Stimulated activated CD4-positive, alpha-beta T cell treated with anti-CD3 and anti-CD28 coated beads, Interleukin-15, amount 100 ng/mL, for 24 hours (primary cell): ENCODE data around the gene FAAP100.

Source experiments
- DNase-seq: peaks from one replicate; pipeline ENCODE4 v3.0.0-alpha.2; 2020

Gene FAAP100

GRCh38 chr17:81509972-81510784 is 42.0 kb downstream of the FAAP100 start:
- no peak for DNase-seq

- DNase-seq: peak; percentile 47
Observed at GRCh38 chr17:81509207-81509971, 42.8 kb downstream of the FAAP100 start.

- DNase-seq: peak; percentile 40
Observed at GRCh38 chr17:81508639-81509206, 43.4 kb downstream of the FAAP100 start.

- DNase-seq: no peak
Observed at GRCh38 chr17:81503619-81504018, 48.5 kb downstream of the FAAP100 start.

- DNase-seq: no peak
Observed at GRCh38 chr17:81502471-81503017, 49.6 kb downstream of the FAAP100 start.

GRCh38 chr17:81500047-81500446 is 52.1 kb downstream of the FAAP100 start:
- DNase-seq: no peak

GRCh38 chr17:81499601-81499970 is 52.6 kb downstream of the FAAP100 start:
- DNase-seq: no peak

GRCh38 chr17:81498953-81499600 is 53.1 kb downstream of the FAAP100 start:
- DNase-seq: no peak

GRCh38 chr17:81494626-81495377 is 57.4 kb downstream of the FAAP100 start:
- no peak for DNase-seq

- no peak for DNase-seq
Observed at GRCh38 chr17:81493198-81494038, 58.7 kb downstream of the FAAP100 start.

- DNase-seq: no peak
Observed at GRCh38 chr17:81492706-81493105, 59.4 kb downstream of the FAAP100 start.

GRCh38 chr17:81492202-81492601 is 60.0 kb downstream of the FAAP100 start:
- no peak for DNase-seq

- no peak for DNase-seq
Observed at GRCh38 chr17:81491761-81492160, 60.4 kb downstream of the FAAP100 start.

GRCh38 chr17:81491181-81491581 is 61.0 kb downstream of the FAAP100 start:
- DNase-seq: no peak

GRCh38 chr17:81489998-81490992 is 61.9 kb downstream of the FAAP100 start:
- no peak for DNase-seq
